CD14-positive monocyte (primary cell): ENCODE results near the gene GPBP1L1. TPM values are rescaled to one million over a fixed set of nuclear protein-coding genes. Genes with fewer than 3 reads are reported as not detected.

Experiments used
- DNase-seq, 3 donors: peaks; one replicate each; pipeline ENCODE4 v3.0.0-alpha.2; 2011 to 2022
- H2AFZ ChIP-seq: 2 replicates; pipeline ENCODE4 v1.6.0; 2012; ENCODE audit warnings: mild to moderate bottlenecking, low read depth, low read length, inconsistent platforms; ENCODE audit not compliant: insufficient read depth, poor library complexity, severe bottlenecking
- H3K27ac ChIP-seq, 2 donors: 1 replicate in 1 of 2; 2 replicates in 1 of 2; pipeline ENCODE4 v1.5.1; 2012 to 2013; ENCODE audit warnings: low read length in 2 of 2, control low read depth in 1 of 2, inconsistent platforms in 1 of 2, low read depth in 1 of 2, mild to moderate bottlenecking in 1 of 2
- H3K27me3 ChIP-seq, 2 donors: one replicate each; pipeline versions ENCODE4 v1.6.0 to v1.6.1; 2011 to 2013; ENCODE audit warnings: low read length in 2 of 2; ENCODE audit not compliant: control insufficient read depth in 2 of 2, insufficient read depth in 2 of 2
- H3K36me3 ChIP-seq, 2 donors: replicated peaks in 1 of 2; 1 replicate in 1 of 2; 2 replicates in 1 of 2; pipeline versions ENCODE4 v1.5.1 to v1.6.1; 2012 to 2013; ENCODE audit warnings: low read length in 2 of 2, control low read depth in 1 of 2, inconsistent platforms in 1 of 2, mild to moderate bottlenecking in 1 of 2; ENCODE audit not compliant: insufficient read depth in 2 of 2, control insufficient read depth in 1 of 2
- H3K4me1 ChIP-seq, 2 donors: 1 replicate in 1 of 2; 2 replicates in 1 of 2; pipeline versions ENCODE4 v1.5.1 to v1.6.1; 2012 to 2013; ENCODE audit warnings: low read length in 2 of 2, control low read depth in 1 of 2, inconsistent platforms in 1 of 2, mild to moderate bottlenecking in 1 of 2, moderate library complexity in 1 of 2; ENCODE audit not compliant: insufficient read depth in 2 of 2, control insufficient read depth in 1 of 2
- H3K4me2 ChIP-seq: replicated peaks from 2 replicates; pipeline ENCODE3; 2012; ENCODE audit warnings: low read length, moderate library complexity, mild to moderate bottlenecking; ENCODE audit not compliant: poor library complexity, severe bottlenecking; ENCODE audit errors: extremely low read depth
- H3K4me3 ChIP-seq, 3 experiments: fragments of 200-600 bp in 1 of 3; sonication (generic) in 1 of 3; replicated peaks in 1 of 3; 1 replicate in 2 of 3; 2 replicates in 1 of 3; pipeline ENCODE4 v1.5.1; 2011 to 2013; ENCODE audit warnings: low read length in 3 of 3, mild to moderate bottlenecking in 3 of 3, control low read depth in 2 of 3, low read depth in 2 of 3, inconsistent platforms in 1 of 3, moderate library complexity in 1 of 3
- H3K79me2 ChIP-seq: 2 replicates; pipeline ENCODE4 v1.6.0; 2012; ENCODE audit warnings: mild to moderate bottlenecking, control low read depth, inconsistent platforms, low read length, moderate library complexity; ENCODE audit not compliant: insufficient read depth
- H3K9ac ChIP-seq: 2 replicates; pipeline ENCODE4 v1.6.0; 2017; ENCODE audit warnings: low read length, mild to moderate bottlenecking; ENCODE audit not compliant: insufficient read depth, poor library complexity, severe bottlenecking
- H3K9me3 ChIP-seq, 2 donors: replicated peaks in 1 of 2; 1 replicate in 1 of 2; 2 replicates in 1 of 2; pipeline versions ENCODE4 v1.5.1 to v1.6.1; 2012 to 2013; ENCODE audit warnings: low read length in 2 of 2, control low read depth in 1 of 2; ENCODE audit not compliant: control insufficient read depth in 1 of 2, insufficient read depth in 1 of 2
- H4K20me1 ChIP-seq: 2 replicates; pipeline ENCODE4 v1.6.0; 2012; ENCODE audit warnings: mild to moderate bottlenecking, low read length, control low read depth, moderate library complexity; ENCODE audit not compliant: insufficient read depth
- H3K27ac Mint-ChIP-seq, 7 donors: one replicate each; pipeline ENCODE4 v1.8.0; 2020; ENCODE audit warnings: mild to moderate bottlenecking in 7 of 7, mixed read lengths in 7 of 7, moderate library complexity in 6 of 7, inconsistent platforms in 2 of 7
- H3K27me3 Mint-ChIP-seq, 3 donors: one replicate each; pipeline ENCODE4 v1.8.0; 2021 to 2022; ENCODE audit warnings: low read depth in 3 of 3, mild to moderate bottlenecking in 3 of 3, mixed read lengths in 3 of 3, moderate library complexity in 3 of 3, inconsistent platforms in 1 of 3
- H3K36me3 Mint-ChIP-seq, 2 donors: one replicate each; pipeline ENCODE4 v1.8.0; 2020; ENCODE audit warnings: mixed read lengths in 2 of 2, inconsistent platforms in 1 of 2, mild to moderate bottlenecking in 1 of 2
- H3K4me1 Mint-ChIP-seq: one replicate; pipeline ENCODE4 v1.8.0; 2020; ENCODE audit warnings: mild to moderate bottlenecking, mixed read lengths
- H3K4me3 Mint-ChIP-seq, 2 donors: one replicate each; pipeline ENCODE4 v1.8.0; 2020; ENCODE audit warnings: mild to moderate bottlenecking in 2 of 2, mixed read lengths in 2 of 2, moderate library complexity in 1 of 2
- H3K9me3 Mint-ChIP-seq, 7 donors: one replicate each; pipeline ENCODE4 v1.8.0; 2020 to 2022; ENCODE audit warnings: mixed read lengths in 7 of 7, mild to moderate bottlenecking in 6 of 7, moderate library complexity in 6 of 7, inconsistent platforms in 2 of 7
- CTCF ChIP-seq: fragments of 200-600 bp; IDR thresholded peaks from one replicate; pipeline ENCODE4 v1.8.0; 2022; ENCODE audit warnings: antibody characterized with exemption, mild to moderate bottlenecking
- WGBS: methylation state at CpG from one replicate; pipeline ENCODE4 v1.1.5; 2013; ENCODE audit warnings: missing lambda C conversion rate; ENCODE audit not compliant: insufficient coverage; 5-methylcytosine and 5-hydroxymethylcytosine counted together
- intact Hi-C, 2 donors: fragments of 100-400 bp; cut with micrococcal nuclease; formaldehyde crosslinking; loops; one replicate each; pipeline versions ENCODE4 v1.15.0 to v1.15.1; 2023
- polyA plus RNA-seq, 3 donors: library from polyadenylated mRNA; depleted of rRNA in 1 of 3; unstranded in 2 of 3; stranded (reverse) in 1 of 3; fragments of 300-500 nt in 2 of 3; fragments of >200 nt in 1 of 3; fragmentation: Illumina TruSeq in 2 of 3; gene quantifications; 1 replicate in 2 of 3; 2 replicates in 1 of 3; pipeline ENCODE4 v1.2.3, GENCODE V29; 2012 to 2021

The GPBP1L1 gene
- polyA plus RNA-seq, 3 donors = 71.6 to 93.3 (median 79.5) TPM

DNA sequence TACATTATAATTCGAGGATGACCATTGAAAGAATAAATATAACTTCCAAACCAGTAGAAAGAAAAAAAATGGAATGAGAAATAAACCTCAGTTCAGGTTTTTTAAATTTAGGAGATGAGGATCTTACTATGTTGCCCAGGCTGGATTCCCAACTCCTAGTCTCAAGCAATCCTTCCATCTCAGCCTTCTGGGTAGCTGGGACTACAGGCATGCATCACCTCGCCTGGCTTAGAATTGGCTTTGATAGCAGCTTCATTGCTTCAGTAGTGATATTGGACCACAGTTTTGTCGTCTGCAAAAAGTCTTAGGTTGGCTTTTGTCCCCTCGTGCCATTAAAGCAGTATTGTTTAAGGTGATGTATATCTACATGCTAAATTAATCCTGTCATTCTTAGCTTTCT is 99.6 kb downstream of the GPBP1L1 start:
- H3K27me3 ChIP-seq = no peaks in the 10 kb centered on the region
- no peak overlapping the region for H2AFZ ChIP-seq
- H3K4me2 ChIP-seq = peak overlapping the region; percentile 94
- no peak for DNase-seq
- peaks cover 40 to 42% of the 10 kb centered on the region in 2 donors for H3K4me1 ChIP-seq
- Mint-ChIP-seq H3K27me3 (peaks cover 0 to 2% (median 0%) of the 10 kb centered on the region in 3 donors), H3K36me3 (peaks cover 0 to 11% of the 10 kb centered on the region in 2 donors), H3K4me1 (peaks cover 39% of the 10 kb centered on the region), H3K9me3 (no peaks in the 10 kb centered on the region), H3K4me3 (no peak overlapping the region), H3K27ac (peak overlapping the region in 6 of 7 donors; percentile 50 to 84 (median 76))
- H3K79me2 ChIP-seq = peaks cover 79% of the 10 kb centered on the region
- peak overlapping the region in 1 of 2 donors; percentile 55 for H3K27ac ChIP-seq
- H3K4me3 ChIP-seq = peak overlapping the region in 1 of 3 experiments; percentile 97
- H3K9me3 ChIP-seq = no peaks in the 10 kb centered on the region
- H3K9ac ChIP-seq = no peak overlapping the region
- no CpG with 5 or more reads among the region's 4 CpGs for WGBS
- no peak for TF ChIP-seq CTCF
- intact Hi-C loops = loop anchor here (10.0 kb wide), 2 partner anchors 98 to 572 kb away; partner anchors contain the start of genes GPBP1L1 (in 2 of the 2), TMEM69 (in 2 of the 2), HECTD3 (in 1 of the 2) and UROD (in 1 of the 2)
- peaks cover 3 to 6% of the 10 kb centered on the region in 2 donors for H3K36me3 ChIP-seq
- H4K20me1 ChIP-seq = peaks cover 29% of the 10 kb centered on the region

GRCh38 chr1:45585496-45586075 is 100.7 kb downstream of the GPBP1L1 start:
- WGBS = 86% methylated on average over 4 of the region's 7 CpGs
- H4K20me1 ChIP-seq = peaks cover 29% of the 10 kb centered on the region
- H3K27me3 ChIP-seq = no peaks in the 10 kb centered on the region
- no peaks in the 10 kb centered on the region for H3K36me3 ChIP-seq
- Mint-ChIP-seq H3K4me3 (no peak overlapping the region), H3K36me3 (peaks cover 0 to 5% of the 10 kb centered on the region in 2 donors), H3K27me3 (peaks cover 0 to 2% (median 0%) of the 10 kb centered on the region in 3 donors), H3K4me1 (peaks cover 39% of the 10 kb centered on the region), H3K27ac (peak overlapping the region in 4 of 7 donors; percentile 46 to 95 (median 74)), H3K9me3 (no peaks in the 10 kb centered on the region)
- intact Hi-C loops = loop anchor here (10.0 kb wide), 2 partner anchors 99 to 571 kb away; partner anchors contain the start of genes GPBP1L1 (in 2 of the 2), TMEM69 (in 2 of the 2), HECTD3 (in 1 of the 2) and UROD (in 1 of the 2)
- no peak for TF ChIP-seq CTCF
- peak overlapping the region in 1 of 3 experiments; percentile 97 for H3K4me3 ChIP-seq
- peaks cover 67% of the 10 kb centered on the region for H3K79me2 ChIP-seq
- H3K9ac ChIP-seq = no peak overlapping the region
- DNase-seq = no peak
- peak overlapping the region in 1 of 2 donors; percentile 55 for H3K27ac ChIP-seq
- peaks cover 40 to 42% of the 10 kb centered on the region in 2 donors for H3K4me1 ChIP-seq
- H2AFZ ChIP-seq = no peak overlapping the region
- H3K9me3 ChIP-seq = no peaks in the 10 kb centered on the region
- H3K4me2 ChIP-seq = peak overlapping the region; percentile 94
